Fibroblast of skin of scalp (primary cell): ENCODE measurements around the gene ACY1.
"Not testable (repeated sequence)": the region's sequence is repeated elsewhere in the genome, so short reads cannot be mapped to it uniquely, and the experiment has no call there.

ENCODE experiments used
- DNase-seq: peaks from one replicate; pipeline ENCODE4 v3.0.0-alpha.2; 2013

The ACY1 gene

GRCh38 chr3:52026041-52026440 is 42.7 kb downstream of the ACY1 start:
- DNase-seq = no peak

DNA sequence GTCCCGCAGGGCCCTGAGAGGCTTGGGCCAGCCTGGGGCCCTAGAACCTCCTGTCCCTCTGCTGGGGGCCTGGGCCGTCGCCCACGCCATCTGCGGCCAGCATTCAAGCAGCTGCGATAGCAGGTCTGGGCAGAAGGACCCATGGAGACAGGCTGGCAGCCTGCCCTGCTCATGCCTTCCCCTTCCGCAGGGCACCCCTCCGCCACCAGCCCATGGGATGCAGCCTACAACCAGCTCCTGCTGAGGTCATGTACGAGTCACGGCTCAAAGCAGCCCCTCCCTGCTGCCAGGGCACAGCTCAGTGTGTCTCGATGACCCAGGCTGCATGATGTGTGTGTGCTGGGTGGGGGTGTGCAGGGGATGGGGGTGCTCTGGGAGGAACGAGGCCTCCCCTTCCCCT is 45.2 kb downstream of the ACY1 start:
- DNase-seq = no peak

- DNase-seq = no peak
Measured at GRCh38 chr3:52029053-52029452, 45.7 kb downstream of the ACY1 start.

GRCh38 chr3:52029535-52029934 is 46.2 kb downstream of the ACY1 start:
- DNase-seq = no peak

DNA sequence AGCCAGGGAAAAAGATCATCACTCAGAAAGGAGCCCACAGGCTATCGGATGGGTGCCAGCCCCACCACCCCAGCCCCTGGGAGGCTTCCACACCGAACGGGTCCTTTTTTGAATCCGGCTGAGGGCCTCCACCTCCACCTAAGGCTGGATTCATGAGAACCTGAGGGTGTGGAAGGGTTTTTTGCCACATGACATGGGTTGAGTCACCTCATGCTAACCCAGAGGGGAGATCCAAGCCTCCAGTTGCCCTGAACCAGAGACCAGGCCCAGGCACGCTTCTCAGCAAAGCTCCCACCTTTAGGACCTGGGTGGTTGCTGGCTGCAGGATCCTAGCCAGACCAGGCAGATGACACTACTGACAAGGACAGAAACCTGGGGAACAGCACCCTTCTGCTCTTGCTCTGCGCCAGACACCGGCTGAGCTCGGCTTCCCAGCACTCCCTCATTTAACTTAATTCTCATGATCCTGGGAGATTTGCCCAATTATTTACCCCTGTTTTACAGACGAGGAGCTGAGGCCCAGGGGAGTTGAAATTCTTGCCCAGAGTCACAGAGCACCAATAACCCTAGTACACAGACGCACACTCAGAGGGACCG is 47.5 kb downstream of the ACY1 start:
- DNase-seq = no peak

DNA sequence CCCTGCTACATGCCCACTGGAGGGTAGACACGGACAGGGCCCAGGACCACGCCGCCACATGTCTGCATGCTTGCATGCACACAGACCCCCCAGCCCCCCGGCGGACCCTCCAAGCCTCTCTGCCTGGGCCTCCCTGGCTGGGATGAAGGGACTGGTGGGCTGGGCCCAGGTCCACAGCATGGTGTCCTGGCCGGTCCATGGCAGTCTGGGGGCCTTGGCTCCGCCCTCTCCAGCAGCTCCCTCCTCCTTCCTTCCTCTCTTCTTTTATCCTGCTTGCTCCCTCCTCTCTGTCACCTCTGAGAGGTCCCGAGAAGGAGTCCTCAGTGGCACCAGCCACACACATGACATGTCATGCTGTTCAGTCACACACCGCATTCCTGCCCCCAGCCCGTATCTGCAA is 48.6 kb downstream of the ACY1 start:
- DNase-seq = no peak

GRCh38 chr3:52032702-52033408 is 49.5 kb downstream of the ACY1 start:
- DNase-seq = no peak

- DNase-seq = not testable (repeated sequence)
Measured at GRCh38 chr3:52033748-52034147, 50.4 kb downstream of the ACY1 start.

DNA sequence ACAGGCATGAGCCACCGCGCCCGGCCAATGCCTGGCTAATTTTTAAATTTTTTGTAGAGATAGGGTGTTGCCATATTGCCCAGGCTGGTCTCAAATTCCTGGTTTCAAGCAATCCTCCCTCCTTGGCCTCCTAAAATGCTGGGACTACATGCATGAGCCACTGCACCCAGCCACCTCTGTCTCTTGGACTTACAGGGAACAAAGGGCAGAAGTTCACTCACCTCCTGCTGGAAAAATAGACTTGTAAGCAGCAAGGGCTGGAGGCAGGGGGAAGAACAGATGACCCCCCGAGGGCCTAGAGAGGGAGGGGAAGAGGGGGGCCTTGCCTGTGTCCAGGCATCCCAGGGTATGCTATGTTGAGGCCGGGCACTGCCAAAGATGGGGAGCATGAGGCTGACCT is 50.9 kb downstream of the ACY1 start:
- no peak for DNase-seq

DNA sequence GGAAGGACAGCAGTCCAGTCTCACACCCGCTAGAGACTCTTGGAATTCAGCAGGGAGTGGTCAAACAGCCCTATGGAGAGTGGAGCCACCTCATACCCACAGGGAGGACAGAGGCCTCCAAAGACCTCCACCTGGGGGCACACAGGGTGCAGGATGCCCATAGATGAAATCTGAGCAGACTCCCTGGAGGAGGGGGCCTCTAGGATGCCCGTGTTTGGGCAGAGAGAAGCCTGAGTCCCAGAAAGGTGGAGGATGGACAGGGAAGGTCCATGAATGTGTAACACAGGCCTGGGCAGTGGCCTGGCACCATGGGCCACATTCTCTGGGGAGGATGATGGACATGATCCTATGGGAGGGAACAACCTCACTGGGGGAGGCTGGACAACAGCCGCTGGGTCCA is 51.3 kb downstream of the ACY1 start:
- DNase-seq = no peak

GRCh38 chr3:52036222-52036694 is 52.9 kb downstream of the ACY1 start:
- no peak for DNase-seq

DNA sequence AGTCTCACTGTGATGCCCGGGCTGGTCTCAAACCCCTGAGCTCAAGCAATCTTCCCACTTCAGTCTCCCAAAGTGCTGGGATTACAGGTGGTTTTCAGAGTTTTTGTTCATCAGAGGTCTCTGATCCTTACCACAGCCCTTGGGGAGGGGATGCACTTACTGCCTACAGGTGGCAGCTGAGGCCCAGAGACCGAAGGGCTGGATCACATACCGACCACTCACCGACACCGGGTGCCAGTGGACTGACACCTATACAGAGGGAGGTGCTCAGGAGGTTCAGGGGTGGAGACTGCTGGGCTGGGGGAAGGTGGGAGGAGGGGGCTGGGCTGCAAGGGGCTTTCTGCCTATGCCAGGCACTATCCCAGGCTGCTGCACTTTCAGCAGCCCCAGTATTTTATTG is 53.5 kb downstream of the ACY1 start:
- no peak for DNase-seq

GRCh38 chr3:52037291-52037690 is 54.0 kb downstream of the ACY1 start:
- no peak for DNase-seq

GRCh38 chr3:52038227-52038626 is 54.9 kb downstream of the ACY1 start:
- no peak for DNase-seq
